ENCODE measurements around the gene XYLT1. TPM values are rescaled to one million over a fixed set of nuclear protein-coding genes. Genes with fewer than 3 reads are reported as not detected.

Gene XYLT1
- total and polyA plus RNA-seq, 9 of the 15 experiments (the other 6 are each of a cell fraction or from before 2014, with no cell fraction given), result 0.03 to 0.09 (median 0.08) TPM; not detected in 6

DNA sequence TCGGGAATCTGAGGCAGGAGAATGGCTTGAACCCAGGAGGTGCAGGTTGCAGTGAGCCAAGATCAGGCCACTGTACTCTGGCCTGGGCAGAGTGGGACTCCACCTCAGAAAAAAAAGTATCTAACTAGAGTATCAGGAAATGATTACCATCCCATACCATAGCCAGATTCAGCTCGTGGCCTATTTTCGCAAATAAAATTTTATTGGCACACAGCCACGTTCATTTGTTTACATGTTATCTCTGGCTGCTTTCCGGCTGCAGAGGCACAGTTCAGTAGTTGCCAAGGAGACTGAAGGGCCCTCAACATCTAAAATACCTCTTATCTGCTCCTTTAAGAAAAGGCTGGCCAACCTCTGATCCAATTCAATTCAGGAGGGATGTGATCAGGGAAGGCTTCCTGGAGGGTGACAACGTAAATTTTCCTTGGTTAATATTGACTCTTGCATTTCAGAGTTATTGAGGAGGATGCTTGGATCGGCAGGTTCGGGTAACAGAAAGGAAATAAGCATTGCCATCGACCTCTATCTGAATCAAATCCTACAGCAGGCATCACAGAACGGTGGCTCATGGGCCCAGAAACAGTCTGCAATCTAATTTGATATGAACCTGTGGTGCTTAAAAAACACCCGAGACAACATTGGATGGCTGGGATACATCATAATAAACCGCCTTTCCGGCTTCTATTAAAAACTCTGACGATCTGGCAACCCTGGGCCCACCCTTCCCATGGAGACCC is 73.8 kb downstream of the XYLT1 start (continued):
- TF ChIP-seq, protein P1, sequence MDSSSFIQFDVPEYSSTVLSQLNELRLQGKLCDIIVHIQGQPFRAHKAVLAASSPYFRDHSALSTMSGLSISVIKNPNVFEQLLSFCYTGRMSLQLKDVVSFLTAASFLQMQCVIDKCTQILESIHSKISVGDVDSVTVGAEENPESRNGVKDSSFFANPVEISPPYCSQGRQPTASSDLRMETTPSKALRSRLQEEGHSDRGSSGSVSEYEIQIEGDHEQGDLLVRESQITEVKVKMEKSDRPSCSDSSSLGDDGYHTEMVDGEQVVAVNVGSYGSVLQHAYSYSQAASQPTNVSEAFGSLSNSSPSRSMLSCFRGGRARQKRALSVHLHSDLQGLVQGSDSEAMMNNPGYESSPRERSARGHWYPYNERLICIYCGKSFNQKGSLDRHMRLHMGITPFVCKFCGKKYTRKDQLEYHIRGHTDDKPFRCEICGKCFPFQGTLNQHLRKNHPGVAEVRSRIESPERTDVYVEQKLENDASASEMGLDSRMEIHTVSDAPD (CRISPR knock-in tag; IDR thresholded peaks at IDR 0.05), result no peak
- TF ChIP-seq ARID3B (CRISPR knock-in tag; IDR thresholded peaks at IDR 0.05; ENCODE audit: borderline replicate concordance), result no peak

- Histone ChIP-seq H2AFZ (ENCODE audit: low read depth, low read length) (no peak overlapping the region), H3K9me1 (ENCODE audit: control insufficient read depth, insufficient read depth, low read length) (no peaks in the 10 kb centered on the region), H3K4me2 (ENCODE audit: insufficient read depth, low read length) (no peak overlapping the region), H3K27ac (ENCODE audit: extremely low read depth, low read depth, low read length) (no peak overlapping the region), H4K20me1 (replicated peaks; ENCODE audit: control insufficient read depth, insufficient read depth, low read length) (no peaks in the 10 kb centered on the region), H3K27me3 (ENCODE audit: control insufficient read depth in 2 of 2, insufficient read depth in 2 of 2, low read length in 2 of 2) (peaks cover 0 to 27% of the 10 kb centered on the region in 2 experiments; a peak in 1 of 5 replicates), H3K9me3 (replicated peaks; ENCODE audit: control insufficient read depth, insufficient read depth, low read depth, low read length) (no peaks in the 10 kb centered on the region), H3K36me3 (ENCODE audit: control insufficient read depth, insufficient read depth, low read length) (no peaks in the 10 kb centered on the region), H3K4me1 (replicated peaks in 1 of 2; ENCODE audit: control insufficient read depth in 2 of 2, insufficient read depth in 2 of 2, low read length in 2 of 2) (no peaks in the 10 kb centered on the region), H3K79me2 (ENCODE audit: control insufficient read depth, insufficient read depth, low read length) (no peaks in the 10 kb centered on the region), H3K9ac (ENCODE audit: insufficient read depth in 1 of 2, low read depth in 2 of 2, low read length in 2 of 2) (no peak overlapping the region), H3K4me3 (no peak overlapping the region)
- in situ Hi-C loops (cut with MboI) (no loop called here), intact Hi-C loops (cut with micrococcal nuclease) (no loop called here)
- TF ChIP-seq KDM1A (IDR thresholded peaks at IDR 0.05) (no peak), PTBP1 (IDR thresholded peaks at IDR 0.05; ENCODE audit: low read depth, low read length) (no peak), GTF2E2 (tag; IDR thresholded peaks at IDR 0.05) (no peak), CBX8 (IDR thresholded peaks at IDR 0.05; ENCODE audit: borderline replicate concordance, extremely low read depth, low read depth, low read length, poor library complexity, severe bottlenecking) (no peak), ZNF444 (CRISPR knock-in tag; IDR thresholded peaks at IDR 0.05) (no peak), NFATC3 (IDR thresholded peaks at IDR 0.05) (no peak), ESRRA (IDR thresholded peaks at IDR 0.05; ENCODE audit: borderline replicate concordance, low read depth) (peak; percentile 40; the same call in 1 of the 2 replicates), ZNF408 (CRISPR knock-in tag; IDR thresholded peaks at IDR 0.05; ENCODE audit: low read depth) (no peak)
- no peak for ATAC-seq
- FAIRE-seq, result no peak
- no TSS peak for BruUV-seq (replicated peaks)
- no peak for DNase-seq (ENCODE audit: extremely low read depth in 1 of 4, low spot score in 3 of 4)
- 3% methylated on average over 9 of the region's 9 CpGs for WGBS (ENCODE audit: insufficient coverage, low coverage, missing lambda C conversion rate)
- ChIA-PET CTCF (ENCODE audit: low intra/inter-chr PET ratio) (no interaction called here), POLR2A (no interaction called here)
These were observed 74.8 kb downstream of the XYLT1 start for GRCh38 chr16:17395849-17396480.

All from K562 (cell line).